K562 (cell line): ENCODE results near the gene BFSP2. TPM values are rescaled to one million over a fixed set of nuclear protein-coding genes. Genes with fewer than 3 reads are reported as not detected.

Experiments
- FUS ChIP-seq: fragments of 200-400 bp; formaldehyde crosslinking; optimal IDR thresholded peaks from 2 replicates; pipeline ENCODE3; 2017; ENCODE audit warnings: low read depth, low read length
- ID3 ChIP-seq, 2 experiments: fragments of 250-450 bp in 1 of 2; fragments of 450-650 bp in 1 of 2; sonication (Bioruptor Pico) in 1 of 2; IDR thresholded peaks; 2 replicates each; pipeline versions ENCODE4 v1.6.1 to v1.8.0; 2016 to 2021; ENCODE audit warnings: mild to moderate bottlenecking in 2 of 2, moderate library complexity in 2 of 2, missing compliant biosample characterization in 1 of 2, missing genetic modification characterization in 1 of 2
- MYBL2 ChIP-seq, 2 experiments: fragments of 450-650 bp in 1 of 2; sonication (generic) in 1 of 2; formaldehyde crosslinking in 1 of 2; IDR thresholded peaks; 2 replicates each; pipeline versions ENCODE4 v1.6.1 to v1.8.1; 2017 to 2022; ENCODE audit warnings: borderline replicate concordance in 1 of 2, inconsistent platforms in 1 of 2, low read depth in 1 of 2, mild to moderate bottlenecking in 1 of 2, missing genetic modification reagents in 1 of 2, moderate library complexity in 1 of 2
- NR1H2 ChIP-seq: sonication (generic); formaldehyde crosslinking; IDR thresholded peaks from 2 replicates; pipeline ENCODE4 v1.4.0; 2020; ENCODE audit warnings: mild to moderate bottlenecking, missing genetic modification reagents
- NR2C2 ChIP-seq, 2 experiments: fragments of 200-800 bp in 1 of 2; sonication (Bioruptor generic) in 1 of 2; sonication (generic) in 1 of 2; formaldehyde crosslinking in 1 of 2; IDR thresholded peaks; 2 replicates each; pipeline versions ENCODE4 v1.6.1 to v1.8.0; 2016 to 2022; ENCODE audit warnings: mild to moderate bottlenecking in 1 of 2, missing compliant biosample characterization in 1 of 2, missing genetic modification characterization in 1 of 2, missing genetic modification reagents in 1 of 2
- SMAD1 ChIP-seq: fragments of 150-350 bp; IDR thresholded peaks from 2 replicates; pipeline ENCODE4 v1.6.1; 2014; ENCODE audit warnings: low read length, low read depth; ENCODE audit not compliant: partially characterized antibody
- STAT5A ChIP-seq: IDR thresholded peaks from 2 replicates; pipeline ENCODE4 v1.6.1; 2012; ENCODE audit warnings: low read length, inconsistent platforms, borderline replicate concordance
- ZNF407 ChIP-seq: fragments of 450-650 bp; IDR thresholded peaks from 2 replicates; pipeline ENCODE4 v1.6.1; 2016; ENCODE audit warnings: low read depth
- ZNF436 ChIP-seq: fragments of 250-450, 450-650 bp; sonication (Bioruptor Pico); formaldehyde crosslinking; IDR thresholded peaks from 2 replicates; pipeline ENCODE4 v1.7.0; 2020; ENCODE audit warnings: mild to moderate bottlenecking
- ZNF589 ChIP-seq: fragments of 200-800 bp; sonication (Bioruptor generic); IDR thresholded peaks from 2 replicates; pipeline ENCODE4 v1.6.1; 2016; ENCODE audit warnings: low read depth, missing genetic modification characterization, missing compliant biosample characterization
- polyA plus RNA-seq, 8 experiments: library from polyadenylated mRNA; depleted of rRNA in 4 of 8; stranded (reverse) in 5 of 8; unstranded in 3 of 8; fragments of >200 nt; fragmentation: Nextera tagmentation in 2 of 8; fragmentation: Illumina TruSeq in 1 of 8; extraction: Ambion mirVana in 2 of 8; extraction: Trizol in 1 of 8; gene quantifications; 2 replicates each; pipeline versions ENCODE4 v1.2.1 to v1.2.3, GENCODE V29; 2011 to 2014; ENCODE audit warnings: inconsistent platforms in 1 of 8, missing spikeins in 1 of 8
- total RNA-seq, 7 experiments: library from RNA; depleted of rRNA in 6 of 7; stranded (reverse); fragments of >200 nt in 6 of 7; fragmentation: Illumina TruSeq in 2 of 7; extraction: Trizol in 2 of 7; gene quantifications; 2 replicates each; pipeline versions ENCODE4 v1.2.1 to v1.2.3, GENCODE V29; 2011 to 2021; ENCODE audit warnings: low replicate concordance in 1 of 7
- TF ChIP-seq, protein P1 (sequence below), 2 experiments: fragments of 450-650 bp; IDR thresholded peaks; 2 replicates each; pipeline ENCODE4 v1.6.1; 2016

The BFSP2 gene
- total and polyA plus RNA-seq, 9 of the 15 experiments (the other 6 are each of a cell fraction or from before 2014, with no cell fraction given) = not detected

- TF ChIP-seq ZNF407 = no peak
- no peak for TF ChIP-seq STAT5A
- TF ChIP-seq ZNF589 (CRISPR knock-in tag) = no peak
- no peak for TF ChIP-seq FUS
- TF ChIP-seq NR2C2 (CRISPR knock-in tag; IDR thresholded peaks at IDR 0.05) = no peak
- no peak for TF ChIP-seq NR2C2 (tag; IDR thresholded peaks at IDR 0.05)
- TF ChIP-seq ZNF436 (CRISPR knock-in tag) = no peak
- TF ChIP-seq SMAD1 = no peak
- TF ChIP-seq NR1H2 (CRISPR knock-in tag) = no peak
- TF ChIP-seq MYBL2 (IDR thresholded peaks at IDR 0.05; ENCODE audit: low read depth) = no peak
- no peak for TF ChIP-seq MYBL2 (CRISPR knock-in tag; IDR thresholded peaks at IDR 0.05; ENCODE audit: borderline replicate concordance)
- TF ChIP-seq, protein P1, sequence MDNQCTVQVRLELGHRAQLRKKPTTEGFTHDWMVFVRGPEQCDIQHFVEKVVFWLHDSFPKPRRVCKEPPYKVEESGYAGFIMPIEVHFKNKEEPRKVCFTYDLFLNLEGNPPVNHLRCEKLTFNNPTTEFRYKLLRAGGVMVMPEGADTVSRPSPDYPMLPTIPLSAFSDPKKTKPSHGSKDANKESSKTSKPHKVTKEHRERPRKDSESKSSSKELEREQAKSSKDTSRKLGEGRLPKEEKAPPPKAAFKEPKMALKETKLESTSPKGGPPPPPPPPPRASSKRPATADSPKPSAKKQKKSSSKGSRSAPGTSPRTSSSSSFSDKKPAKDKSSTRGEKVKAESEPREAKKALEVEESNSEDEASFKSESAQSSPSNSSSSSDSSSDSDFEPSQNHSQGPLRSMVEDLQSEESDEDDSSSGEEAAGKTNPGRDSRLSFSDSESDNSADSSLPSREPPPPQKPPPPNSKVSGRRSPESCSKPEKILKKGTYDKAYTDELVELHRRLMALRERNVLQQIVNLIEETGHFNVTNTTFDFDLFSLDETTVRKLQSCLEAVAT (IDR thresholded peaks at IDR 0.05) = no peak
- no peak for TF ChIP-seq ID3 (CRISPR knock-in tag; IDR thresholded peaks at IDR 0.05)
- no peak for TF ChIP-seq ID3 (tag; IDR thresholded peaks at IDR 0.05)
Observed at GRCh38 chr3:133444423-133444774, 44.5 kb downstream of the BFSP2 start (continued).
